COLO668 (cell line): ENCODE measurements around the gene VIT.
"Not testable (repeated sequence)": the region's sequence is repeated elsewhere in the genome, so short reads cannot be mapped to it uniquely, and the experiment has no call there.

Experiments
- DNase-seq: peaks from one replicate; lab custom pipeline; 2025; ENCODE audit not compliant: unreplicated experiment; lab: John Stamatoyannopoulos, UW

VIT gene

GRCh38 chr2:36677996-36678605 is 18.4 kb upstream of the VIT start:
- no peak for DNase-seq

- DNase-seq: no peak
Observed at GRCh38 chr2:36678856-36679255, 17.7 kb upstream of the VIT start.

- DNase-seq: no peak
Observed at GRCh38 chr2:36680012-36680411, 16.5 kb upstream of the VIT start.

GRCh38 chr2:36682562-36682961 is 13.9 kb upstream of the VIT start:
- DNase-seq: no peak

- DNase-seq: no peak
Observed at GRCh38 chr2:36683002-36683401, 13.5 kb upstream of the VIT start.

- not testable (repeated sequence) for DNase-seq
Observed at GRCh38 chr2:36688291-36688690, 8.2 kb upstream of the VIT start.

GRCh38 chr2:36689013-36689412 is 7.5 kb upstream of the VIT start:
- not testable (repeated sequence) for DNase-seq

- DNase-seq: no peak
Observed at GRCh38 chr2:36692121-36692520, 4.4 kb upstream of the VIT start.

GRCh38 chr2:36693825-36694224 is 2.7 kb upstream of the VIT start:
- DNase-seq: no peak

GRCh38 chr2:36695746-36696415 is 626 bp upstream of the VIT start:
- no peak for DNase-seq

GRCh38 chr2:36697424-36698066 is 1.0 kb downstream of the VIT start:
- no peak for DNase-seq

- DNase-seq: no peak
Observed at GRCh38 chr2:36698993-36699392, 2.5 kb downstream of the VIT start.

- DNase-seq: no peak
Observed at GRCh38 chr2:36700311-36700710, 3.8 kb downstream of the VIT start.

GRCh38 chr2:36701391-36701795 is 4.9 kb downstream of the VIT start:
- no peak for DNase-seq

- no peak for DNase-seq
Observed at GRCh38 chr2:36701918-36702317, 5.4 kb downstream of the VIT start.

GRCh38 chr2:36702781-36703180 is 6.3 kb downstream of the VIT start:
- DNase-seq: no peak

- DNase-seq: no peak
Observed at GRCh38 chr2:36704475-36705150, 8.1 kb downstream of the VIT start.

GRCh38 chr2:36705326-36706020 is 9.0 kb downstream of the VIT start:
- no peak for DNase-seq

- no peak for DNase-seq
Observed at GRCh38 chr2:36706021-36706876, 9.7 kb downstream of the VIT start.

GRCh38 chr2:36707050-36707449 is 10.5 kb downstream of the VIT start:
- no peak for DNase-seq
